WTC11 (cell line): Measurements from ENCODE around the gene NAT16.

Experiments used
- CTCF ChIP-seq: fragments of 200-600 bp; IDR thresholded peaks from 2 replicates; pipeline ENCODE4 v1.8.0; 2022; ENCODE audit warnings: antibody characterized with exemption
- GRHL2 ChIP-seq: fragments of 250-450 bp; sonication (Bioruptor Pico); IDR thresholded peaks from 2 replicates; pipeline ENCODE4 v1.8.0; 2022; ENCODE audit warnings: mild to moderate bottlenecking, moderate library complexity; ENCODE audit not compliant: insufficient replicate concordance, severe bottlenecking
- ZNF317 ChIP-seq: sonication (generic); formaldehyde crosslinking; IDR thresholded peaks from 2 replicates; pipeline ENCODE4 v1.8.1; 2023; ENCODE audit warnings: low read depth, mild to moderate bottlenecking, moderate library complexity, missing genetic modification reagents, borderline replicate concordance

DNA sequence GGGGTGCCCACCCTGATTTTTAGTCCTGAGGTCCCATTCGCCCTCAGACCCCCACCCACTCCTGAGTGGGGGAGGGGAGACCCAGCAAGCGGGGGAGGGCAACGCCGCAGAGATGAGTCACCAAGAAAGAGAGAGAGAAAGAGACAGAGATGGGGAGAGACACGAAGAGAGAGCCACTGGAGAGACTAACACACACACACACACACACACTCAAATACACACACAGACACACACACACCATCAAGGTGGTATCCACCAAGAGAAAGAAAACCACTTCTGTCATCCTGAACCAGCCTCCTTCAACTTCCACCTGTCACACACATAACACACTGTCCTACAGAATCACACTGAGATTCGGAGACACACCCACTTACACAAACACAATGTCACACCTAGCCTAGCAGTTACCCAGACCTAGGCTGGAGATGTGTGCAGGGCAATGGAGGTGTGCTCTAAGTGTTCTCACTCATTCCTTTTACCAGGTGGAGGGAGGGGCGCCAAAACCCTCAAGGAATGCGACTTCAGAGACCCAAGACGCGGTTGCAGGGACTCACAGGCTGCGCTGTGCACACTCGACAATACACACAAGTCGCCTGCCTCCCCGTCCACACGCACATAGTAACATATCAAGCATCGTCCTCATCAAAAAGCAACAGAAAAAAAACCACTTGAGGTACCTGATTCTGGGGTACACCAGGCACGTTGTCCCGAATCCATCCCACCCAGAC, 10.8 kb downstream of the NAT16 start:
- TF ChIP-seq CTCF (no peak), GRHL2 (CRISPR knock-in tag) (no peak), ZNF317 (CRISPR knock-in tag) (no peak)
